HEK293 (cell line): ENCODE results near the gene SLC7A11.

Source experiments
- ATF2 ChIP-seq: fragments of 450-650 bp; formaldehyde crosslinking; IDR thresholded peaks from 2 replicates; pipeline ENCODE4 v1.5.1; 2016; ENCODE audit warnings: missing biosample characterization, missing genetic modification characterization, low read depth
- CTCF ChIP-seq: fragments of 450-650 bp; formaldehyde crosslinking; IDR thresholded peaks from 2 replicates; pipeline ENCODE4 v1.5.1; 2016; ENCODE audit warnings: missing biosample characterization, missing genetic modification characterization
- KLF17 ChIP-seq: fragments of 450-650 bp; formaldehyde crosslinking; IDR thresholded peaks from 2 replicates; pipeline ENCODE4 v1.5.1; 2016; ENCODE audit warnings: missing biosample characterization, missing genetic modification characterization
- PRDM4 ChIP-seq: fragments of 450-650 bp; formaldehyde crosslinking; IDR thresholded peaks from 2 replicates; pipeline ENCODE4 v1.5.1; 2017; ENCODE audit warnings: missing biosample characterization, missing genetic modification characterization
- REPIN1 ChIP-seq: fragments of 450-650 bp; formaldehyde crosslinking; IDR thresholded peaks from 2 replicates; pipeline ENCODE4 v1.5.1; 2017; ENCODE audit warnings: missing biosample characterization, missing genetic modification characterization, low read depth
- YY1 ChIP-seq: fragments of 450-650 bp; formaldehyde crosslinking; IDR thresholded peaks from 2 replicates; pipeline ENCODE4 v1.5.1; 2018; ENCODE audit warnings: missing biosample characterization, missing genetic modification characterization
- ZNF341 ChIP-seq: fragments of 450-650 bp; formaldehyde crosslinking; IDR thresholded peaks from 2 replicates; pipeline ENCODE4; 2016; ENCODE audit warnings: low read depth, missing biosample characterization, missing genetic modification characterization
- ZNF362 ChIP-seq: fragments of 450-650 bp; formaldehyde crosslinking; IDR thresholded peaks from 2 replicates; pipeline ENCODE4 v1.5.1; 2016; ENCODE audit warnings: missing biosample characterization, missing genetic modification characterization
- ZNF449 ChIP-seq: fragments of 450-650 bp; formaldehyde crosslinking; IDR thresholded peaks from 2 replicates; pipeline ENCODE4 v1.5.1; 2017; ENCODE audit warnings: missing biosample characterization, mild to moderate bottlenecking, missing genetic modification characterization, moderate library complexity
- ZNF645 ChIP-seq: fragments of 450-650 bp; formaldehyde crosslinking; IDR thresholded peaks from 2 replicates; pipeline ENCODE4; 2016; ENCODE audit warnings: missing biosample characterization, missing genetic modification characterization
- ZNF692 ChIP-seq: fragments of 450-650 bp; formaldehyde crosslinking; IDR thresholded peaks from 2 replicates; pipeline ENCODE4 v1.5.1; 2016; ENCODE audit warnings: missing biosample characterization, missing genetic modification characterization
- ZSCAN30 ChIP-seq: fragments of 450-650 bp; IDR thresholded peaks from 2 replicates; pipeline ENCODE4 v1.5.1; 2018; ENCODE audit warnings: missing biosample characterization, mild to moderate bottlenecking, missing genetic modification characterization, moderate library complexity

GRCh38 chr4:138174981-138175794, 67.0 kb downstream of the SLC7A11 start:
- no peak for TF ChIP-seq ZSCAN30 (tag by site-specific recombination)
- no peak for TF ChIP-seq CTCF (tag by site-specific recombination)
- TF ChIP-seq ZNF362 = no peak
- TF ChIP-seq ATF2 (tag by site-specific recombination) = no peak
- no peak for TF ChIP-seq PRDM4 (tag by site-specific recombination)
- no peak for TF ChIP-seq ZNF341 (tag by site-specific recombination)
- TF ChIP-seq REPIN1 (tag by site-specific recombination) = no peak
- TF ChIP-seq ZNF449 (tag by site-specific recombination) = no peak
- no peak for TF ChIP-seq ZNF645 (tag by site-specific recombination)
- TF ChIP-seq KLF17 (tag by site-specific recombination) = no peak
- TF ChIP-seq YY1 (tag by site-specific recombination) = no peak
- TF ChIP-seq ZNF692 (tag by site-specific recombination) = no peak
